HCT116 (cell line): ENCODE measurements around the gene CLTC. TPM values are rescaled to one million over a fixed set of nuclear protein-coding genes. Genes with fewer than 3 reads are reported as not detected.

Experiments used
- ATAC-seq: fragments of 200-7000 bp; cut with Tn5 transposase; 2 replicates; pipeline ENCODE4 v1.9.1; 2020; ENCODE audit warnings: mild to moderate bottlenecking, moderate library complexity
- BruUV-seq: library from RNA; stranded (reverse); fragments of 400-500 nt; replicated peaks from 2 replicates; lab custom pipeline; 2021; lab: Mats Ljungman, UMichigan
- CTCF ChIA-PET: fragments of 300-600 bp; sonication (Branson Sonifier 250); formaldehyde crosslinking; loops from one replicate; lab custom pipeline; 2021; ENCODE audit warnings: antibody characterized with exemption; lab: Charles Lee
- POLR2A ChIA-PET: fragments of 300-600, 350-600 bp; sonication (Branson Sonifier 250); formaldehyde crosslinking; loops from one replicate; lab custom pipeline; 2021; ENCODE audit warnings: antibody characterized with exemption; lab: Charles Lee
- RAD21 ChIA-PET, 2 experiments: fragments of 300-600 bp; sonication (Branson Sonifier 250); formaldehyde crosslinking; loops; one replicate each; lab custom pipeline; 2023; ENCODE audit warnings: low total read pairs in 2 of 2; ENCODE audit not compliant: uncharacterized antibody in 2 of 2, unreplicated experiment in 2 of 2, low non-redundant PET in 1 of 2; lab: Charles Lee
- DNase-seq: peaks from one replicate; pipeline ENCODE4 v3.0.0-alpha.2; 2010; ENCODE audit warnings: low read depth, low spot score
- H2AFZ ChIP-seq: fragments of 200-600 bp; shearing (Covaris generic), sonication (generic); 2 replicates; pipeline ENCODE4 v1.6.1; 2017; ENCODE audit warnings: low read depth, mixed run types, mixed read lengths, antibody characterized with exemption, low read length; ENCODE audit not compliant: poor library complexity, severe bottlenecking
- H3K27ac ChIP-seq: 2 replicates; pipeline ENCODE4 v1.5.1; 2012; ENCODE audit warnings: low read depth, low read length
- H3K27me3 ChIP-seq: fragments of 200-600 bp; sonication (generic); 2 replicates; pipeline ENCODE4 v1.6.1; 2016; ENCODE audit warnings: mixed run types, low read length, mixed read lengths; ENCODE audit not compliant: insufficient read depth
- H3K36me3 ChIP-seq, 2 experiments: fragments of 200-500 bp in 1 of 2; fragments of 200-600 bp in 1 of 2; sonication (Bioruptor generic) in 1 of 2; sonication (generic) in 1 of 2; 2 replicates each; pipeline versions ENCODE4 v1.5.1 to v1.6.1; 2014 to 2016; ENCODE audit warnings: low read length in 2 of 2, inconsistent platforms in 1 of 2, mixed read lengths in 1 of 2, mixed run types in 1 of 2; ENCODE audit not compliant: insufficient read depth in 2 of 2, control insufficient read depth in 1 of 2
- H3K4me1 ChIP-seq, 2 experiments: fragments of 200-600 bp in 1 of 2; sonication (generic) in 1 of 2; 2 replicates each; pipeline versions ENCODE4 v1.5.1 to v1.6.1; 2012 to 2017; ENCODE audit warnings: low read length in 2 of 2, inconsistent platforms in 1 of 2, mild to moderate bottlenecking in 1 of 2, mixed read lengths in 1 of 2, mixed run types in 1 of 2, moderate library complexity in 1 of 2; ENCODE audit not compliant: insufficient read depth in 2 of 2, control insufficient read depth in 1 of 2
- H3K4me2 ChIP-seq: fragments of 200-600 bp; sonication (generic); 2 replicates; pipeline ENCODE4 v1.6.1; 2017; ENCODE audit warnings: mixed run types, low read length, mixed read lengths
- H3K4me3 ChIP-seq, 2 experiments: fragments of 200-600 bp in 1 of 2; sonication (generic) in 1 of 2; replicated peaks in 1 of 2; 2 replicates each; pipeline ENCODE4 v1.5.1; 2011 to 2016; ENCODE audit warnings: low read length in 2 of 2, control low read depth in 1 of 2, low read depth in 1 of 2, mild to moderate bottlenecking in 1 of 2, mixed read lengths in 1 of 2, mixed run types in 1 of 2
- H3K79me2 ChIP-seq: fragments of 200-600 bp; sonication (generic); 2 replicates; pipeline ENCODE4 v1.6.1; 2017; ENCODE audit warnings: mild to moderate bottlenecking, mixed run types, low read length, moderate library complexity, mixed read lengths; ENCODE audit not compliant: insufficient read depth
- H3K9ac ChIP-seq: fragments of 200-600 bp; sonication (generic); 2 replicates; pipeline ENCODE4 v1.6.1; 2016; ENCODE audit warnings: low read length, mixed read lengths
- H3K9me2 ChIP-seq: fragments of 200-600 bp; sonication (generic), shearing (Covaris generic); 2 replicates; pipeline ENCODE4 v1.6.1; 2017; ENCODE audit warnings: mixed run types, mild to moderate bottlenecking, moderate library complexity; ENCODE audit not compliant: insufficient read depth
- H3K9me3 ChIP-seq, 2 experiments: fragments of 200-500 bp in 1 of 2; fragments of 200-600 bp in 1 of 2; sonication (Bioruptor generic) in 1 of 2; sonication (generic) in 1 of 2; 2 replicates each; pipeline ENCODE4 v1.6.1; 2014 to 2017; ENCODE audit warnings: low read length in 2 of 2, mixed read lengths in 2 of 2, inconsistent platforms in 1 of 2, low read depth in 1 of 2, mild to moderate bottlenecking in 1 of 2, mixed run types in 1 of 2, moderate library complexity in 1 of 2; ENCODE audit not compliant: control insufficient read depth in 1 of 2, insufficient read depth in 1 of 2
- H4K20me1 ChIP-seq: fragments of 200-600 bp; sonication (generic), shearing (Covaris generic); 2 replicates; pipeline ENCODE4 v1.6.1; 2017; ENCODE audit warnings: mixed run types, mild to moderate bottlenecking, moderate library complexity; ENCODE audit not compliant: insufficient read depth
- ATF3 ChIP-seq: IDR thresholded peaks from 2 replicates; pipeline ENCODE4 v1.6.1; 2012
- CBX3 ChIP-seq: IDR thresholded peaks from 2 replicates; pipeline ENCODE4 v1.6.1; 2012; ENCODE audit warnings: low read depth
- CEBPB ChIP-seq: IDR thresholded peaks from 2 replicates; pipeline ENCODE4 v1.6.1; 2012; ENCODE audit warnings: low read depth
- EGR1 ChIP-seq: IDR thresholded peaks from 2 replicates; pipeline ENCODE4 v1.6.1; 2012; ENCODE audit warnings: low read depth
- ELF1 ChIP-seq: IDR thresholded peaks from 2 replicates; pipeline ENCODE4 v1.6.1; 2012; ENCODE audit warnings: low read depth, borderline replicate concordance
- EZH2 ChIP-seq: fragments of 200-600 bp; sonication (generic); IDR thresholded peaks from 2 replicates; pipeline ENCODE4 v1.6.1; 2017; ENCODE audit warnings: antibody characterized with exemption, mixed run types
- FOSL1 ChIP-seq: IDR thresholded peaks from 2 replicates; pipeline ENCODE4 v1.6.1; 2012; ENCODE audit warnings: low read depth
- JUND ChIP-seq: IDR thresholded peaks from 2 replicates; pipeline ENCODE4 v1.6.1; 2012
- MAX ChIP-seq: IDR thresholded peaks from 2 replicates; pipeline ENCODE4 v1.6.1; 2012
- POLR2A ChIP-seq: IDR thresholded peaks from 2 replicates; pipeline ENCODE4 v1.7.0; 2011; ENCODE audit warnings: borderline replicate concordance; ENCODE audit not compliant: insufficient read depth, insufficient read length; ENCODE audit errors: extremely low read depth
- SIN3A ChIP-seq: IDR thresholded peaks from 2 replicates; pipeline ENCODE4 v1.6.1; 2012; ENCODE audit warnings: low read depth
- SP1 ChIP-seq: IDR thresholded peaks from 2 replicates; pipeline ENCODE4 v1.6.1; 2012; ENCODE audit warnings: low read depth
- SRF ChIP-seq: IDR thresholded peaks from 2 replicates; pipeline ENCODE4 v1.6.1; 2012; ENCODE audit warnings: low read depth
- TCF7L2 ChIP-seq: IDR thresholded peaks from 2 replicates; pipeline ENCODE4 v1.7.0; 2011; ENCODE audit warnings: borderline replicate concordance, inconsistent platforms; ENCODE audit not compliant: insufficient read depth, insufficient read length; ENCODE audit errors: extremely low read depth
- YY1 ChIP-seq: IDR thresholded peaks from 2 replicates; pipeline ENCODE4 v1.6.1; 2011; ENCODE audit warnings: low read length, low read depth, moderate library complexity, mild to moderate bottlenecking; ENCODE audit not compliant: insufficient replicate concordance; ENCODE audit errors: extremely low read depth
- ZBTB33 ChIP-seq: IDR thresholded peaks from 2 replicates; pipeline ENCODE4 v1.6.1; 2011; ENCODE audit warnings: mild to moderate bottlenecking, low read length, moderate library complexity; ENCODE audit not compliant: insufficient replicate concordance; ENCODE audit errors: extremely low read depth
- ZFX ChIP-seq: fragments of 450-650 bp; IDR thresholded peaks from 2 replicates; pipeline ENCODE4 v1.6.1; 2017
- ZNF274 ChIP-seq: fragments of 200-500 bp; sonication (Bioruptor generic); IDR thresholded peaks from 2 replicates; pipeline ENCODE4 v1.6.1; 2014; ENCODE audit warnings: mild to moderate bottlenecking, low read depth, low read length, inconsistent platforms
- intact Hi-C: fragments of 100-400 bp; cut with micrococcal nuclease; formaldehyde crosslinking; loops from 2 replicates; pipeline ENCODE4 v1.10.0; 2022
- total RNA-seq: library from RNA; stranded (reverse); gene quantifications from one replicate; pipeline ENCODE4 v1.2.1, GENCODE V29; 2021; ENCODE audit not compliant: unreplicated experiment

CLTC gene
- total RNA-seq, 1 experiment from 2014 or later = 351 TPM

- intact Hi-C loops = no loop called here
- Histone ChIP-seq H2AFZ (no peak overlapping the region), H3K4me3 (no peak overlapping the region), H3K27me3 (no peaks in the 10 kb centered on the region), H3K9me3 (no peaks in the 10 kb centered on the region), H4K20me1 (peaks cover 17% of the 10 kb centered on the region; the same call in 1 of the 2 replicates), H3K36me3 (no peaks in the 10 kb centered on the region), H3K4me1 (peaks cover 0 to under 1% of the 10 kb centered on the region in 2 experiments; a peak in 1 of 4 replicates), H3K27ac (no peak overlapping the region), H3K79me2 (peaks cover 95% of the 10 kb centered on the region), H3K9me2 (no peaks in the 10 kb centered on the region), H3K9ac (no peak overlapping the region), H3K4me2 (no peak overlapping the region)
- ChIA-PET POLR2A (no interaction called here), CTCF (interaction anchor here (1.0 kb wide), 1 partner anchor 28 kb away, joined by 3 read pairs; no protein-coding TSS in a partner anchor), RAD21 (no interaction called here)
- BruUV-seq = no TSS peak
- no peak for ATAC-seq
- TF ChIP-seq CBX3 (no peak), ZFX (no peak), ATF3 (no peak), JUND (no peak)
- DNase-seq = no peak
Observed at GRCh38 chr17:59723607-59724006, 103.9 kb downstream of the CLTC start.

GRCh38 chr17:59725691-59726090 lies 106.0 kb downstream of the CLTC start:
- peaks cover 95% of the 10 kb centered on the region for H3K79me2 ChIP-seq
- ChIA-PET RAD21 (no interaction called here), CTCF (no interaction called here), POLR2A (interaction anchor here (1.7 kb wide), 1 partner anchor 18 kb away, joined by 8 read pairs; the partner anchor contains the start of genes PTRH2 and VMP1)
- H3K27me3 ChIP-seq = no peaks in the 10 kb centered on the region
- 0 out of 4 replicates have a peak, but pooled peaks cover 0 to 7% of the 10 kb centered on the region in 2 experiments for H3K36me3 ChIP-seq
- no peak overlapping the region for H2AFZ ChIP-seq
- no peak overlapping the region for H3K4me3 ChIP-seq
- intact Hi-C loops = no loop called here
- peaks cover 12% of the 10 kb centered on the region for H4K20me1 ChIP-seq
- H3K4me1 ChIP-seq = peaks cover 8 to 13% of the 10 kb centered on the region in 2 experiments
- H3K4me2 ChIP-seq = no peak overlapping the region
- BruUV-seq = no TSS peak
- DNase-seq (no peak), ATAC-seq (no peak)
- H3K9me3 ChIP-seq = no peaks in the 10 kb centered on the region
- H3K9ac ChIP-seq = no peak overlapping the region
- H3K9me2 ChIP-seq = no peaks in the 10 kb centered on the region
- TF ChIP-seq ELF1 (no peak), YY1 (no peak), ZNF274 (no peak), SRF (no peak), ZFX (no peak), EGR1 (no peak), EZH2 (no peak), TCF7L2 (no peak), ZBTB33 (no peak), ATF3 (no peak), POLR2A (no peak), CEBPB (no peak), FOSL1 (no peak), MAX (no peak), SP1 (no peak), SIN3A (no peak)
- H3K27ac ChIP-seq = no peak overlapping the region
